ENCODE results near the gene ANKRD27.

Gene ANKRD27

GRCh38 chr19:32563761-32564160 is 111.2 kb downstream of the ANKRD27 start:
- DNase-seq (ENCODE audit: extremely low read depth, low read depth) = no peak
- no peak for TF ChIP-seq CTCF (IDR thresholded peaks at IDR 0.05; ENCODE audit: low read depth, low read length)

DNA sequence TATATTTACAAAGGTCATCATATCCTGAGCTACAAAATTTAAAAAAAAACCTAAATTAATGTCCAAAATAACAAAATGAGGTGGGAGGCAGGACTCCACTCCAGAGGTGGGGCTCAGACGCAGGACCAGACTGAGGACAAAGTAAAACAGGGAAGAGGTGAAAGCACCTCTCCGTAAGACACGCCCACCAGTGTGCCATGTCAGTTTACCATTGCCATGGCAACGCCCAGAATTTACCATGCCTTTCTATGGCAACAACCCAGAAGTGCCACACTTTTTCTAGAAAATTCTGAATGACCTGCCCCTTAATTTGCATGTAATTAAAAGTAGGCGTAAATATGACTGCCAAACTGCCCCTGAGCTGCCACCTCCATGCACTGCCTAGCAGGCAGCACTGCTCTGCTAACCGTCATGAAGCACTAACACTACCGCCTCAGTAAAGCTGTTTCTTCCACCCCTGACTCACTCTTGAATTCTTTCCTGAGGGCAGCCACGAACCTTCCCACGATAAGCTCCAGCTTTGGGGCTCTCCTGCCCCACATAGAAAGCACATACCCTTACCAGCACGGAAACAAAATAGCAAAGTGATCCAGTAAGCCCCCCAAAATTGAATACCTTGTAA is 116.3 kb downstream of the ANKRD27 start:
- DNase-seq (ENCODE audit: extremely low read depth, low read depth) = no peak

GRCh38 chr19:32555786-32556185 is 119.2 kb downstream of the ANKRD27 start:
- no peak for DNase-seq (ENCODE audit: extremely low read depth, low read depth)
- TF ChIP-seq CTCF (IDR thresholded peaks at IDR 0.05; ENCODE audit: low read depth, low read length) = no peak

More for the DNA sequence above, 116.3 kb downstream of the ANKRD27 start:
- TF ChIP-seq CTCF (IDR thresholded peaks at IDR 0.05; ENCODE audit: low read depth, low read length) = no peak

DNA sequence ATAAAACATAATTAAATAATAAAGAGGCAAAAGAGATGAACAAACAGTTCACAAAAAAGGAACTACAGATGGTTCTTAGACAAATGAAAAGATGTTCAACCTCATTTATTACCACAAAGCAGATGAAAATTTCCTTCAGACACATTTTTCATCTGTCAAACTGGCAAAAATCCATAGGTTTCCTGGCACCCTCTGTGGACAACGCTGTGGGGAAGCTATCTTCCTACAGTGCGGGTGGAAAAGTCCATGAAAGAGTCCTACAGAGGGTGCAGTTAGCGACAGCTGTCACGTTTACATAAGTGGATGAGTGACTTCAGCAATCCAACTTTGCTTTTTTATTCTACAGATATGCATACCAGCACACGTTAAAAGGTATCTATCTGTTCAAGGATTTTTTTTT is 124.3 kb downstream of the ANKRD27 start:
- TF ChIP-seq CTCF (IDR thresholded peaks at IDR 0.05; ENCODE audit: low read depth, low read length) = no peak
- no peak for DNase-seq (ENCODE audit: extremely low read depth, low read depth)
